Neural progenitor cell (in vitro differentiated cells): ENCODE results near the gene UMAD1. TPM values are rescaled to one million over a fixed set of nuclear protein-coding genes. Genes with fewer than 3 reads are reported as not detected.

Experiments used
- DNase-seq: peaks from one replicate; pipeline ENCODE4 v3.0.0-alpha.2; 2016; ENCODE audit warnings: low spot score
- H2AFZ ChIP-seq: fragments of 200-600 bp; sonication (generic); replicated peaks from 2 replicates; pipeline ENCODE4 v1.6.1; 2016; ENCODE audit warnings: antibody characterized with exemption
- H3F3A ChIP-seq: fragments of 200-600 bp; sonication (generic); 2 replicates; pipeline ENCODE4 v1.6.1; 2016; ENCODE audit warnings: antibody characterized with exemption, low read depth
- H3K27ac ChIP-seq: fragments of 200-600 bp; sonication (generic); 2 replicates; pipeline ENCODE4 v1.5.1; 2016; ENCODE audit warnings: mild to moderate bottlenecking
- H3K27me3 ChIP-seq: fragments of 200-600 bp; sonication (generic); 2 replicates; pipeline ENCODE4 v1.6.1; 2016; ENCODE audit warnings: mild to moderate bottlenecking, moderate library complexity
- H3K36me3 ChIP-seq: fragments of 200-600 bp; sonication (generic); 2 replicates; pipeline ENCODE4 v1.5.1; 2016
- H3K4me1 ChIP-seq: fragments of 200-600 bp; sonication (generic); 2 replicates; pipeline ENCODE4 v1.6.1; 2016; ENCODE audit warnings: mixed run types
- H3K4me2 ChIP-seq: fragments of 200-600 bp; sonication (generic); 2 replicates; pipeline ENCODE4 v1.6.1; 2016
- H3K4me3 ChIP-seq: fragments of 200-600 bp; sonication (generic); 2 replicates; pipeline ENCODE4 v1.5.1; 2016
- H3K79me2 ChIP-seq: fragments of 200-600 bp; sonication (generic); 2 replicates; pipeline ENCODE4 v1.6.1; 2016; ENCODE audit warnings: low read depth
- H3K9ac ChIP-seq: fragments of 200-600 bp; sonication (generic); 2 replicates; pipeline ENCODE4 v1.6.1; 2016
- H3K9me3 ChIP-seq: fragments of 200-600 bp; sonication (generic); 2 replicates; pipeline ENCODE4 v1.5.1; 2016; ENCODE audit warnings: low read depth
- H4K20me1 ChIP-seq: fragments of 200-600 bp; sonication (generic); 2 replicates; pipeline ENCODE4 v1.6.1; 2016; ENCODE audit warnings: low read depth
- H3K27ac Mint-ChIP-seq: 3 replicates; pipeline ENCODE4 v1.8.0; 2021; ENCODE audit warnings: mixed read lengths
- H3K27me3 Mint-ChIP-seq: 2 replicates; pipeline ENCODE4 v1.8.0; 2022; ENCODE audit warnings: low read depth, mild to moderate bottlenecking, inconsistent platforms, moderate library complexity, mixed read lengths; ENCODE audit not compliant: insufficient read depth
- H3K36me3 Mint-ChIP-seq: 3 replicates; pipeline ENCODE4 v1.8.0; 2021; ENCODE audit warnings: mixed read lengths
- H3K4me1 Mint-ChIP-seq: 3 replicates; pipeline ENCODE4 v1.8.0; 2021; ENCODE audit warnings: mixed read lengths
- H3K4me3 Mint-ChIP-seq: 3 replicates; pipeline ENCODE4 v1.8.0; 2021; ENCODE audit warnings: mild to moderate bottlenecking, moderate library complexity, mixed read lengths
- H3K9me3 Mint-ChIP-seq: 3 replicates; pipeline ENCODE4 v1.8.0; 2020; ENCODE audit warnings: mixed read lengths
- CTCF ChIP-seq: fragments of 200-600 bp; sonication (generic); IDR thresholded peaks from 2 replicates; pipeline ENCODE4 v1.5.1; 2017; ENCODE audit warnings: antibody characterized with exemption, mild to moderate bottlenecking
- EZH2 ChIP-seq: fragments of 200-600 bp; sonication (generic); IDR thresholded peaks from 2 replicates; pipeline ENCODE4 v1.6.1; 2017; ENCODE audit warnings: antibody characterized with exemption, mild to moderate bottlenecking, moderate library complexity
- EZH2phosphoT487 ChIP-seq: fragments of 200-600 bp; sonication (generic); IDR thresholded peaks from 2 replicates; pipeline ENCODE4 v1.6.1; 2017; ENCODE audit warnings: antibody characterized with exemption
- total RNA-seq: library from RNA; depleted of rRNA; stranded (reverse); fragments of >200 nt; gene quantifications from 2 replicates; pipeline ENCODE4 v1.2.3, GENCODE V29; 2015; ENCODE audit warnings: low replicate concordance

UMAD1 gene
- total RNA-seq, 1 donor from 2014 or later: 23.0 TPM

DNA sequence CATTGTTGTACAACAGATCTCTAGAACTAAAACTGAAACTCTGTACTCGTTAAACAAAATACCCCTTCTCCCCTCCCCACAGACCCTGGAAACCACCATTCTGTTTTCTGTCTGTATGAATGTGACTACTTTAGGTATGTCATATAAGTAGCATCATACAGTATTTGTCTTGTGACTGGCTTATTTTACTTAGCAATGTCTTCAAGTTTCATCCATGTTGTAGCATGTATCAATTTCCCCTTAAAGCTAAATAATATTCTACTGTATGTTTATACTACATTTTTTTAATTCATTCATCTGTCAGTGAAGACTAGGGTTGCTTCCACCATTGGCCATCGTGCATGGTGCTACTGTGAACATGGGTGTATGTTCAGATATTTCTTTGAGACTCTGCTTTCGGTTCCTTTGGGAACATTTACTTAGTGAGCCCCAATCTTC, 149.0 kb downstream of the UMAD1 start:
- no peak overlapping the region for H3K9ac ChIP-seq
- H3K4me2 ChIP-seq: no peak overlapping the region
- H3K79me2 ChIP-seq: no peaks in the 10 kb centered on the region
- H3K4me3 Mint-ChIP-seq: no peak overlapping the region
- no peak overlapping the region for H3K27ac ChIP-seq
- H3K9me3 ChIP-seq: no peaks in the 10 kb centered on the region
- H3K9me3 Mint-ChIP-seq: no peaks in the 10 kb centered on the region
- no peak for TF ChIP-seq EZH2phosphoT487
- no peak for TF ChIP-seq EZH2
- TF ChIP-seq CTCF: no peak
- H3K4me3 ChIP-seq: no peak overlapping the region
- peaks cover 2% of the 10 kb centered on the region for H3K27me3 Mint-ChIP-seq
- H3K4me1 ChIP-seq: peaks cover 21% of the 10 kb centered on the region
- H2AFZ ChIP-seq: no peak overlapping the region
- DNase-seq: no peak
- no peaks in the 10 kb centered on the region for H3K27me3 ChIP-seq
- no peaks in the 10 kb centered on the region for H3F3A ChIP-seq
- no peaks in the 10 kb centered on the region for H3K36me3 Mint-ChIP-seq
- no peaks in the 10 kb centered on the region for H3K36me3 ChIP-seq
- no peaks in the 10 kb centered on the region for H4K20me1 ChIP-seq
- H3K27ac Mint-ChIP-seq: no peak overlapping the region
- H3K4me1 Mint-ChIP-seq: peaks cover 8% of the 10 kb centered on the region

DNA sequence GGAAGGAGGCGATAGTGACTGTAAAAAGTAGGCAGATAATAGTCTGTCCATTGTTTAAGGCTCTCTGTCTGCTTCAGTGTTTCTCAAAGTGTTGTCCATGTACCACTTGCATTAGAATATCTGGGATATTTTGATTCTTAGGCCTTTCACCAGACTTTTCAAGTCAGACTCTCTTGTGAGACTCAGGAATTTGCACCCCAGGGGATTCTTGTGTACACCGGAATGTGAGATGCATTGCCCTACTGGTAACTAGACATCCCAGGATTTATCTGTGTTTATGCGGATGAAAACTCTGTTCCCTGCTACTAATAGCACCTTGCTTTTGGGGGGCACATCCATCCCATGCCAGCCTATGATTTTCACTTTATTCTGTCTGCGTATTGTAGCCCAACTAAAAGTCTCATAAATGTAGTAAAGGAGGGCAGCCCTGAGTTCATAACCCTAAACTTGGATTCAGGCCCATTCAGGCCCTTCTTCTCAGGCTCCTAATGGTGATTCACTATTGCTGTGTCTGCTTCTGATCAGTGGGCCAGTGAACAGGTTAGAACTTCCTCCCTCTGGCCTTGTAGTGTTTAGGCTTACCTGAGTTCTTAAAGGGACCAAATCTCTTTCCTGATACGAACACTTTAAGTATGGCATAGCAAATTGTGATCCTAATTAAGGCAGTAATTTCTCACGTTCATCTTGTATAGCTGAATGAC, 149.6 kb downstream of the UMAD1 start:
- peak; percentile 18 for DNase-seq
- Histone ChIP-seq H3K4me2 (no peak overlapping the region), H3K9ac (no peak overlapping the region), H3K27me3 (no peaks in the 10 kb centered on the region), H3K4me1 (peaks cover 20% of the 10 kb centered on the region), H2AFZ (no peak overlapping the region), H3K4me3 (no peak overlapping the region), H3K27ac (no peak overlapping the region), H3K79me2 (no peaks in the 10 kb centered on the region), H3K9me3 (no peaks in the 10 kb centered on the region), H4K20me1 (no peaks in the 10 kb centered on the region), H3K36me3 (no peaks in the 10 kb centered on the region), H3F3A (no peaks in the 10 kb centered on the region)
- Mint-ChIP-seq H3K27ac (no peak overlapping the region), H3K4me3 (no peak overlapping the region), H3K9me3 (no peaks in the 10 kb centered on the region), H3K27me3 (peaks cover 2% of the 10 kb centered on the region), H3K4me1 (peaks cover 6% of the 10 kb centered on the region), H3K36me3 (peaks cover under 1% of the 10 kb centered on the region)
- no peak for TF ChIP-seq EZH2phosphoT487
- TF ChIP-seq CTCF: no peak
- TF ChIP-seq EZH2: no peak

GRCh38 chr7:7791523-7791922, 151.0 kb downstream of the UMAD1 start:
- Histone ChIP-seq H4K20me1 (no peaks in the 10 kb centered on the region), H3K27me3 (no peaks in the 10 kb centered on the region), H3K36me3 (no peaks in the 10 kb centered on the region), H3K27ac (no peak overlapping the region), H3K9me3 (no peaks in the 10 kb centered on the region), H3K79me2 (no peaks in the 10 kb centered on the region), H2AFZ (no peak overlapping the region), H3K4me2 (no peak overlapping the region), H3F3A (no peaks in the 10 kb centered on the region), H3K4me1 (peaks cover 12% of the 10 kb centered on the region), H3K9ac (no peak overlapping the region), H3K4me3 (no peak overlapping the region)
- H3K4me1 Mint-ChIP-seq: peaks cover 2% of the 10 kb centered on the region
- peaks cover 2% of the 10 kb centered on the region for H3K27me3 Mint-ChIP-seq
- TF ChIP-seq EZH2phosphoT487: no peak
- TF ChIP-seq CTCF: no peak
- TF ChIP-seq EZH2: no peak
- H3K36me3 Mint-ChIP-seq: peaks cover 5% of the 10 kb centered on the region
- H3K27ac Mint-ChIP-seq: no peak overlapping the region
- H3K9me3 Mint-ChIP-seq: peaks cover under 1% of the 10 kb centered on the region
- DNase-seq: no peak
- no peak overlapping the region for H3K4me3 Mint-ChIP-seq
